A204.1 (cell line): ENCODE data around the gene CXCL12.

Source experiments
- FAIRE-seq: peaks from 2 replicates; lab custom pipeline; 2012; peaks lifted over from hg19 to GRCh38; lab: Jason Lieb, UNC

CXCL12 gene

DNA sequence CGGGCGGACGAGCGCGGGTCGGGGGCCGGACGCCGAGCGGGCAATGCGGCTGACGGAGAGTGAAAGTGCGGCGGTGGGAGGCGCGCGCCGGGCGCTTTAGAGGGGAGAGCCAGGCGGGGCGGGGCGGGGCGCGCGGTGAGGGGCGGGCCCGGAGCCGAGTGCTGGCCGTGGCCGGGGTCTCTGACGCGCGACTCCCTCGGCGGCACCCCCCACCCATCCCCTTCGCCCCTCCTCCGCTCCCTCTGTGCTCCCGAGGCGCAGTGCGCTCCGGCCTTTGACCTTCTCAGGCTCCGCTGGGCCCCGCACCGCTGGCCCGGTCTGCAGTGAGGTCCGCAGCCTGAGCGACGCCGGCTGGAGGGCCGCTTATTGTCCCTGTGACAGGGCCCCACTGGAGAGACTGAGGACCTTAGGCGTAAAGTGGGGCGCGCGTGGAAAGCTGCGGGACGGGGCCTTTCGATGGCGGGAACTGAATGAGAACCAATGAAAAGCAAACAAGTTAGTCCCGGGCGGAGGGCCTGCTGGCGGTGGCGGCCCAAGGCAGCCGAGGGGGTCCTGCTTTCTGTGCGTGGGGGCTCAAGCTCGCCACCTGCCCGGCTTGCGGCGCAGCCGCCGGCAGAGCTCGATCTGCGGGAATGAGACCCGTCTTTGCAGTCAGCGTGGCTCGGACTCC lies at the start of gene CXCL12:
TSS of gene CXCL12 (minus strand) at position 72 of the 670 bp plus-strand sequence. CDS start 92 bp downstream, outside the sequence.
- FAIRE-seq: no peak

DNA sequence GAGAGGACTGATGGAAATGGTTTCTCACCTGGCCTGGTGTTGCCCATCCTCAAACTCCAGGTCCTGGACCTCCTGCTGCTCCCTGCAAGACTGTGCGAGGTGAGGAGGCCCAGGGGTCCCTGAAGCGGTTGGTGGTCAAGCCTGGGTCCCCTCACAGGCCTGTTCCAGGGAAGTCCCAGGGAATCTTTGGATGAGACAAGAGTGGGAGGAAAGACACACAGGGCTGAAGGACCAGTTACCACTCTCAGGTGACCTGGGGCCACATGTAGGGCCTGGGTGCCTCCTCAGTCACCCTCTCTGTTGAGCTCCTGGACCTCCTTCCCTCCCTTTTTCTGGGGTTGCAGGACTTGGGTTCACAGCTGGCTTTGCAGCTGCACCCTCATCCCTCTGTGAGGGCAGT lies 42.6 kb upstream of the CXCL12 start:
- FAIRE-seq: no peak

- FAIRE-seq: no peak
These were observed 42.1 kb upstream of the CXCL12 start for GRCh38 chr10:44427037-44427436.

DNA sequence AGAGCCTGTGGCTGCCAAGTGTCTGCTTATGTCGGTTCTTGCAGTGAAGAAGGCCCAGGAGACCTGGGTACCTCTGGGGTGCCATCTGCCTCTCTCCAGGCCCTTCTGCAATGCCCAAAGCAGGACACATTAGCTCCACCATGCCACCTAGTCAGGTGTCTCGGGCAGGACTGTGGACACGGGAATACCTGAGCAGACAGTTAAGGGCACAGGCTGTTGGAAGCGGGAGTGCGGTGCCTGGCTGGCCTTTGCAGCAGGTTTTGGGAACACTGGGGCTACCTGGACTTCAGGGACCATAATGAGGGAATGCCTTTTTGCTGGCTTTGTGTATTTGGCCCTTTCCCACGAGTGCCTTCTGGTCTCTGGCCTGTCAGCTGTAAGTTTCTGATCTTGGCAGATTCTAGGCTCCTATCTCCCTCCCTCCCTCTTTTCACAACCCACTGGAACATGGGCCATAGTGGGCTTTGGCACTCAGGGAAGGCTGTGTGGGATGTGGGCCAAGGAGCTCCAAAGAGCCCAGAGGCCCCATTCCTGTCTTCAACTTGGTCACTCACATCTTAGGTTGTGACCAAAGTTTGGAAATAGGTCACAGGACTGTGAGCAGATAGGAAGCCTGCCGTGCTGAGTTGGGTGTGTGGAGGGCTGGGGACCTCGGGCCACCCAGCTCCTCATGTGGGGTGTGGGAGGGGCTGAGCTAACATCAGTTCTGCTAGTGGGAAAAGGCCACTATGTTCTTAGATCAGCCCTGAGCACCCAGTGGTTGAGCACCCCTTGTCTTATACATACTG lies 41.5 kb upstream of the CXCL12 start:
- no peak for FAIRE-seq

GRCh38 chr10:44425466-44425865 lies 40.6 kb upstream of the CXCL12 start:
- FAIRE-seq: no peak

DNA sequence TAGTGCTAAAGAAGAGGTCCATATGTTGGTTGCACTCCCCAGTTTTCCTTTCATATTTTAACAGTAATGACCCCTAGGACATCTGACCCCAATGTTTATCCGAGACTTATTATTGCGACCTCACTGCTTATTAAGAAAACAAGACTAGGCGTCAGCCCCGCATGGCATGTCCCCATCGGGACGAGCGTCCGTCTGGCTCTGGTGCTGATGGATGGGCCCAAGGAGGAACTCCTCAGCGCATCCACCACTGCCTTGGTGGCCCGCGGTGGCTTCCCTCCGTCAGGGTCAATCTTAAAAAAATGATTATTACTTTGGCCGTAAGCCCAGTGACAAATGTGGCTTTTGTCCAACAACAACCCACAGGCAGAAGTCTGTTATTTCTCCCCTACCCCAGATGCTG lies 40.1 kb upstream of the CXCL12 start:
- FAIRE-seq: no peak

GRCh38 chr10:44424298-44424697 lies 39.4 kb upstream of the CXCL12 start:
- FAIRE-seq: no peak

DNA sequence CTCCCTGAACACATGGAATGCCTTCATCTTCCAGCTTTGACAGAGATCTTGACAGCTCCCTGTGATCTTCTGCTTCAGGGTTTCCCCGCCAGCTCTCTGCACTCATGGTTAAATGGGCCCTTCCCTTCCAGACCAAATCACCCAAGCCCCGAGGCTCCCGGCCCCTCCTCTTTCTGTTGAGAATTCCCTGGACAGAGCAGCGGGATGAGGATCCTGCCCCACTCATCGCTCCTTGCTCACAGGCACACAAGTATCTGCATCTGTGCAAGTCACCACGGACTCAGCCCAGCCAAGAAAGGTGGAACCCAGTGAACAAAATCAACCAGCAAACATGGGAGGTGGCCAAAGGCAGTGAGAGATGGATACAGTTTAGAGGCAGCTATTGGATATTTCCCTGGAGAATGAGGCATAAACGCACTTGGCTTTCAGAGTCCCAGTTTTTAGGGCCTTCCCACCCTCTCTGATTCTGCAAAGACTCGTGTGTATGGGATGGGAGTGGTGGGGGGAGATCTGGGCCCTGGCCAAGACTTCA lies 37.7 kb upstream of the CXCL12 start:
- no peak for FAIRE-seq

- no peak for FAIRE-seq
These were observed 37.3 kb upstream of the CXCL12 start for GRCh38 chr10:44422153-44422552.

GRCh38 chr10:44419790-44420549 lies 35.1 kb upstream of the CXCL12 start:
- FAIRE-seq: no peak

DNA sequence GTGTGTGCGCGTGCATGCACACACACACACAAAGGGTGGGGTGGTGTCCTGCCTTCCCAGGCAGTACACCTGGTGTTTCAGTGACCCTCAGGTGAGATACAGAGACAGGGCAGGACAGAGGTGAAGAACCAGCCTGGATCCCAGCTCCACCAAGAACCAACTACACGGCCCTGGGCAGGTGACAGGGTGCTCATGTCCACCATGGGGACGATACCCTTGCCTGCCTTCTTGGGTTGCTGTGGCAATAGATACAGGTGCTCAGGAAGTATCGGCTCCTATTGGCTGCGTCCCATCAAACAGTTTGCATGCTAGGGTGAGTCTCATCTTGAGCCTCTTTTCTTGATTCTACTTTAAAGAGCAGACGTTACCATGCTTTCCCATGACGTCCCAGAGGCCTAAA lies 33.7 kb upstream of the CXCL12 start:
- no peak for FAIRE-seq

- FAIRE-seq: no peak
These were observed 32.9 kb upstream of the CXCL12 start for GRCh38 chr10:44417761-44418160.

GRCh38 chr10:44416936-44417335 lies 32.0 kb upstream of the CXCL12 start:
- FAIRE-seq: no peak

GRCh38 chr10:44416021-44416771 lies 31.3 kb upstream of the CXCL12 start:
- FAIRE-seq: no peak

DNA sequence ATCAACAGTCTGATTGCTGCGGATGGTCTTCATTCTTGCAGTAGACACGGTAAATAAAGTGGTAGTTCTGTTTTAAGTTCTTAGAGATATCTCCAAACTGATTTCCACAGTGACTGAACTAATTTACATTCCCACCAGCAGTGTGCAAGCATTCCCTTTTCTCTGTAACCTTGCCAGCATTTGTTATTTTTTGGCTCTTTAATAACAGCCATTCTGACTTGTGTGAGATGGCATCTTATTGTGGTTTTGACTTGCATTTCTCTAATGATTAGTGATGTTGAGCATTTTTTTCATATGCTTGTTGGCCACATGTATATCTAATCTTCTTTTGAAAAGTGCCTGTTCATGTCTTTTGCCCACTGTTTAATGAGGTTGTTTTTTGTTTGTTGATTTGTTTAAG lies 30.2 kb upstream of the CXCL12 start:
- no peak for FAIRE-seq

GRCh38 chr10:44413416-44413815 lies 28.5 kb upstream of the CXCL12 start:
- FAIRE-seq: no peak

DNA sequence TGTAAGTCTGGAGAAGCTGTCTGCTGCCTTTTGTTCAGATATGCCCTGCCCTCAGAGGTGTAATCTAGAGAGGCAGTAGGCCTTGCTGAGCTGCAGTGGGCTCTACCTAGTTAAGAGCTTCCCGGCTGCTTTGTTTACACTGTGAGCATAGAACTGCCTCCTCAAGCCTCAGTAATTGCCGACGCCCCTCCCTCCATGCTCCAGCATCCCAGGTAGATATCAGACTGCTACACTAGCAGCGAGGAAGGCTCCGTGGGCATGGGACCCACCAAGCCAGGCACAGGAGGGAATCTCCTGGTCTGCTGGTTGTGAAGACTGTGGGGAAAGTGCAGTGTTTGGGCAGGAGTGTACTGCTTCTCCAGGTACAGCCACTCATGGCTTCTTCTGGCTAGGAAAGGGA lies 26.4 kb upstream of the CXCL12 start:
- FAIRE-seq: no peak

DNA sequence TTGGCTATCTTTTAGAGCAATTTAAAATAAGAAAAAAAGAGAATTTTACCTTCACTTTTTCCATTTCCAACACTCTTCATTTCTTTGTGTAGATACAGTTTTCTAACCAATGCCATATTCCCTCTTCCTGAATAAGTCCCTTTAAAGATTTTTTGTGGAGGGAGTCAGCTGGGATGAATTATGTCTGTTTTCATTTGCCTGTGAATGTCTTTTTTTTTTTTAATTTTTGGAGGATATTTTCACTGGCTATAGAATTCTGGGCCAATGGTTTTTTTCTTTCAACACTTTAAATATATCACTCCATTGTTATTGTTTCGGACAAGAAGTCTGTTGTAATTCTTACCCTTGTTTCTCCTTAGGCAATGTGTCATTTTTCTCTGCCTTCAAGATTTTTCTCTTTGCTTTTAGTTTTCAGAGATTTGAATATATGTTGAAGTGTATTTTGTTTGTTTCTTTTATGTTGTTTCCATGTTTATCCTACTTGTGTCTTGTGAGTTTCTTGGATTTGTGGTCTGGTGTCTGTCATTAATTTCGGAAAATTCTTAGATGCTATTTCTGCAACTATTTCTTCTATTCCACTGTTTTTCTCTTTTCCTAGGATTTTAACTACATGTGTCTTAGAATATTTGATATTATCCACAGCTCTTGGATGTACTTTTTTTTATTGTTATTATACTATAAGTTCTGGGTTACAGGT lies 20.0 kb upstream of the CXCL12 start:
- no peak for FAIRE-seq

DNA sequence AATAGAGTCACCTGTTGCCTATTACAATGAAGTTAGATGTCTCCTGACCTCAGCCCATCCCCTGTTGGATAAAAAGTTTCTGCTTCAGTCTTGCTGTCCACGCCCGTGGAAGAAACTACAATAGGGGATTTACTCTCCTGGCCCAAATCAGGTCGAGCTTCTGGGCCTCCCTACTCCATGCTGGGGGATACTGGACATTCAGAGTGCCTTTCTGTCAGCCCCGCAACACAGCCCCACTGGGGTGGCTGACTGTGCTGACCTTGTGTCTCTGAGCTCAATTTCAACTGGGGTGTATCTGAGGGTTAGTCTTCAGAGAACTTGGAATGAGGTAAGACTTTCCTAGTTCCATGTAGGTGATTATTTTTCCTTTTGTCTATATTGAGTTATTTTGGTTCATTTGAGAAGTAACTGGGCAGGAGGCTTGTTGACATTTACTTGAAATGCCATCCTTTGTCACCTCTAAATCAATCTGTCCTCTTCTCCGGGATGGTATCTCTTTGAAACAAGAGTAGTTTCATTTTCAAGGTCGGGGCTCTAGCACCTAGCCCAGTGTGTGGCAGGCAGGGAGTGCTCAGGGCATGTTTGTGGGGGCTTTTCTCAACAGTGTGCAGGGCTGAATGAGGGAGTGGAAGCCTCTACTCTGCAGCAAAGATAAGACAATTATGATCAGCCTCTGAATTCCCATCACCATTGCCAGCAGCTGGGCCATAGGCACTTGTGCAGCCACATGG lies 17.7 kb upstream of the CXCL12 start:
- no peak for FAIRE-seq

DNA sequence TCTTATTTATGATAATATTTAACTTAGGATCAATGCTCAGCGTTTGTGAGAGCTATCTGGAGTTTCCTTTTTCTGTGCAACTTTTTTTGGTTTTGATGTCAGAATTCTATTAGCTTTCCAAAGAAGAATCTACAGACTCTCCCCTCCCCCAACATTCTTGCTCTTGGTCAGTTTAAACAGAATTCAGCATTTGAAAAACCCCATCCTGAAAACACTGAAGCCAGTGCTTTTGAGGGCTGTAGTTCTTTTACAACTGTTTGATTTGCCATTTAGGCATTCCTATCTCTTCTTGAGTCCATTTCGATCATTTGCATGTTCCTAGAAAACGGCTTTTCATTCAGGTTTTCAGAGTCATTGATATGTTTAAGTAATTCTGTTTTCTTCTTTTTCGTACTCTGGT lies 15.6 kb upstream of the CXCL12 start:
- no peak for FAIRE-seq
